GM18870 (cell line): ENCODE results near the gene SERPINA1.
"Not testable (repeated sequence)": the region's sequence is repeated elsewhere in the genome, so short reads cannot be mapped to it uniquely, and the experiment has no call there.

Source experiments
- ATAC-seq: cut with Tn5 transposase; IDR thresholded peaks from one replicate; pipeline ENCODE4 v1.9.1; 2021; ENCODE audit warnings: moderate library complexity; ENCODE audit not compliant: unreplicated experiment

The SERPINA1 gene

DNA sequence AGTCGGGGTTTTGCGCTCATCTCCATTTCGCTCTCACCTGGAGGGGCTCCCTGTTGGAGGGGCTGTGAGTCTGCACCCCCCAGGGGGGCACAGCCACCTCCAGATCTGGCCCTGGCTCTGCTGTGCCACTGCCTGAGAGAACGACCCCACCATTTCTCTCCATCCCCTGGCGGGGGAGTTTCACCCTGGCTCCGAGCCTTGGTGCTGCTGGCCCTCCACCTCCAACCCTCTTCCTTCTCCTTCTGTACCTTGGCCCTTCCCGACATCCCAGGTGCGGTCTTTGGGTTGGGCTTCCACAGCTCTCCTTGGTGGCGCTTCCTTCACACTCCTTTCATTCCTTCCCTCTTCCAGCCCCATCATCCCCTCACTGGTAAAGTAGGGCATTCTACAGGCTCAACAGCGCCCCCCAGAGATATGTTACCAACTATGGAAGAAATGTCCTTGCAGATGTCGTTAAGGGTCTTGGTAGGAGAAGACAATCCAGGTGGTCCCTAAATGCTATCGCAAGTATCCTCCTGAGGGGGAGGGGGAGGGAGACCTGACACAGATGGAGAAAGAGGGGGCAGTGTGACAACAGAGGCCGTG lies 16.3 kb downstream of the SERPINA1 start:
- no peak for ATAC-seq

DNA sequence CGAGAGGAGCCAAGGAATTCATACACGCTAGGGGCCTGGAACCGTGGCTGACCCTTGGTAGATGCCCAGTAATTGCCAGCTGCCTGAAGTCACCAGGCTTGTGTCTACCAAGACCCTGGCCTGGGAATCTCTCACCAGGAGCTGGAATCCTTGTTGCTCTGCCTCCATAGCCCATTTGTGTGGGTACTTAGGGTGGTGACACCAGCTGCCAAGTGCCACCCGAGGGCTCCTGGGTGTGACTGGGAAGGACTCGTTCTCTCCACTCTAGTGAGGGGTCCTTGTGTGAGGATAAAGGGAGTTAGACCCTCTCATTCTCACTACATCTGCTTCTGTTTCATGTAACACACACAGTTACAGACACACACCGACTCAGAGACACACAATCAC lies 17.9 kb downstream of the SERPINA1 start:
- ATAC-seq: no peak

DNA sequence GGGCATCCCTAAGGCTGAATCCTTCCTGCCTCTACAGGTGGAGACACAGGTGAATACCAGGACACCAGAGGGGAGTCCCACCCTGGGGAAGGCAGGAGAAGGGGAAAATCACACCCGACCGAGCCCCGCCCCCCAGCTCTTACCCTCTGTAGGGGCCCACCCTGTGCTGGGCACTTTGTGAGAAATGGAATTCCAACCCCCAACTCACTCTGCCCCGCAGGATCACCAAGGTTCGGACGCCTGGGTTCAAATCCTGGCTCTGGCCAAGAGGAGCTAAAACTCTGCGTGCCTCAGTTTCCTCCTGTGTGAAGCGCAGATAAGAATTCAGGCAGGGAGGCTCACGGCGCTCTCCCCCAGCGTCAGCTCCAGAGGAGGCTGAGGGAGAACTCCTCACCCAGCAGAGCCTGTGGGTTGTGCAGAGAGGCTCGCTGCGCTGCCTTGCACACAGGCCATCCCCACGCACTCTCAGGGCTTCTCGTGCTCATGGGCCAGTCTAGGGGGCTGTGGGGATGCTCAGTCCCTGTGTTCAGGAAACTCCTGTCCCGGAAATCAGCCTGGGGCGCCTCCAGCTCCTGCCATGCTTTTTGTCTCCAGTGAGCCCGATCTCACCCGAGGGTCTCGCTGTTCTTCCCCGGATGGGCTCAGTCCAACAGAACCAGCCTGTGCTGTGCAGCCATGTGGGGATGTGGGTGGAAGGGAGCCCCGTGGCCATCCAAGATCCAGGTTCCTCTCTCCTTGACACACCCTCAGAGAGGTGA lies 18.5 kb downstream of the SERPINA1 start:
- not testable (repeated sequence) for ATAC-seq

DNA sequence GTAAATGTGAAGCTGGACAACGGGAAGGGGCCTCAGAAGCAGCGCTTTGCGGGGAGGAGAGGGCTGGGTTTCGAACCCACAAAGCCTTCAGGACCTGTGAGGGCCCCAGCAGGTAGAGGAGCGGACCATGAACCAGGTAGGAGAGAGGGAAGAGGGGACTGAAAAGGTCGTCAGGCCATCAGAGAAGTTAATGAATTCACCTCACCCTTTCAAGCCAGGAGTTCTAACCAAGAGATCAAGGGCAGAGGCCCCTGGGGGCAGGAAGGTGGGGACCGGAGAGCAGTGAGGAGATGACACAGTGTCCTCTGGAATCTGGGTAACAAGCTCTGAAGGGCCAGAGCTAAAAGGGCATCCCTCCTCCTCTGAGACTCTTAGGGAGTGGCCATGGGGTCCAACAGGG lies 19.4 kb downstream of the SERPINA1 start:
- no peak for ATAC-seq

DNA sequence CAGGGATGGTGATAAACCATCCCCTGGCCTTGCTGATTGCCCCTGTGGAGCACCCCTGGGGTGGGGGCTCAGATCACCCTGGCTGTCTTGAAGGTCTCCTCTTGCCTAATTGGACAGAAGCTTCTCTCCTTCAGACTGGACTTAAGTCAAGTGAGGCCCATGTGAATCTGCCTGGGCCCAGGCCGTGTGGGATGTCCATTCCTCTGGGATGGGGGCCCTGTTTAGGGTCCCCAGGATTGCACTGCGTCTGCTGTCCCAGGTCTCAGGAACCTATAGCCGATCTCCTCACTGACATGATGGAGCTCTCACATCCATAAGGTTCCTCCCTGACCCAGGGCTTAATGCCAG lies 20.2 kb downstream of the SERPINA1 start:
- ATAC-seq: no peak

DNA sequence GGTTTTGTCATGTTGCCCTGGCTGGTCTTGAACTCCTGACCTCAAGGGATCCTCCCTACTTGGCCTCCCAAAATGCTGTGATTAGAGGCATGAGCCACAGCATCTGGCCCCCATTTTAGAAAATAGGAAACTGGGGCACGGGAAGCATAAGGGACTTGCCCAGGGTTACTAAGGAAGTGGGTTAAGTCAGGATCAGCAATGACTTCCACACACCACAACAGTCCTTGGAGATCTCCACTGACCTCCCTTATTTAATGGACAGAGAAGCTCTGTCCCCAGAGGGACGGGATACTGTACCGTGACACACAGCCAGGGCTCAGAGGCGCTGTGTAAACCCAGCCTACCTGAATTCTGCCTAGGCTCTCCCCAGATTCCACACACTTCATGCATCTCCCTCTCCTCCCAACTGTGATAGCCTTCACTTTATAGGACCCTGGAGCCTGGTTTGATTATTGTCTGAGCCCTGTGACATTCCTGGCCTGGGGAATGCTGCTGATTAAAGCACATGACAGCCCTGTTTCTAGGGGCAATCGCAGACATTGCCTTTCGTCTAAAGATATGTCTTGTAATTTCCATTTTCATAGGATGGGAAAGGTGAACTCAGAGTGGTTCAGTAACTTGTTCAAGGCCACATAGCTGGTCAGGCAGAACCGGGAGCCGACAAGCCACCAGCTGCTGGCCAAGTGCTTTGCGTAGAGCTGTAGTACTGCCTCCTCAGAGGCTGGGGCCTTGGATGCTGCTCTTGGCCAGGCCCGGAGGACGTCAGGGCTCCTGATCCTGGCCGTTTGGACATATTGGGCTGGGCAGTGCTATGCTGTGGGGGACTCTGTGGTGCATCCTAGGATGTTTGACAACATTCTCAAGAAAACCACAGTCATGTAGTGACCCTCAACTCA lies 20.8 kb downstream of the SERPINA1 start:
- no peak for ATAC-seq

DNA sequence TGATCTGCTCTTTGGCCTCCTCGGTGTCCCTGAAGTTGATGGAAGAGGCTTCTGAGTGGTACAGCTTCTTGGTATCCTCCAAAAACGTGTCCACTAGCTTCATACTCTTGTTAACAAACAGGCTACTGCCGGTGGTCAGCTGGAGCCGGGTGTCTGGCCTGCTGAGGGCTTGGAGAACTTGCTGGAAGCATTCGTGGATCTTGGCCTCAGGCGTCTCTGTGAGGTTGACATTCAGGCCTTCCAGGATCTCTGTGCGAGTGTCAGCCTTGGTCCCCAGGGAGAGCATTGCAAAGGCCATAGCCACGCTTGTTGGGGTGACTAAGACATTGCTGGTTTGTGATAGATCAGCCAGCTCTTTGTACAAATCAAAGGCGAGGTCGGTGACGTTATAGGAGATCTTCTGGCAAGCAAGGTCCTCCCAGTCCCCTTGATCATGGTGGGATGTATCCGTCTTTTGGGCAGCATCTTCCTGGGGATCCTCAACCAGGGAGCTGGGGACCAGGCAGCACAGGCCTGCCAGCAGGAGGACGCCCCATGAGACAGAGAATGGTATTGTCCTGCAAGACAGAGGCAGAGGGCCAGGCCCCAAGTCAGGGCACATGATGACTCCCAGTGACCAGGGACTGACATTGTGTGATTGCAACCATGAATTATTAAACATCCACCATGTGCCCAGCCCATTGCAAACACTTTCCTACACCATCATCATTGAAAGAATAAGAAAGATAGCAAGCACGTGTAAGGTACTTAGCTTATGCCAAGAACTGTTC lies 22.1 kb downstream of the SERPINA1 start, which contains the start of gene SERPINA2:
Gene SERPINA2, minus strand, starts transcription at position 553 of the 770 bp plus-strand sequence.
- ATAC-seq: no peak

DNA sequence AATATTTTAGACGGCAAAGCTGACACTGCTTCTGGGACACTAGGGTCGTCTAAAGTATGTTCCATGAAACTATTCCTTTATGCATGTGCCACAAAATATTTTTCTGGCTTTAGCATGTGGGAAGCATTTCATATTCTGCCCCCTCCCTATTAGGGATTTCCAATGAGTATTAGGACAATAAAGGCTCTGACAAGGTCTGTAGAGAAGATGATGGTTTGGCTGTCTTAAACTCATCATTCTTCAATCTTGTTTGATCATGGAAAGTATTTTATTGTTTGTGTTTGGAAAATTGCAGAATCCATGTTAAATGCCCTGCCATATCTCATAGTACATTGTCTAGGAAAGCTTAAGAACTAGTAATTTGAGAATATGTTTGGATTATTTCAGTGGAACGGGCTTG lies 22.8 kb downstream of the SERPINA1 start:
- no peak for ATAC-seq

DNA sequence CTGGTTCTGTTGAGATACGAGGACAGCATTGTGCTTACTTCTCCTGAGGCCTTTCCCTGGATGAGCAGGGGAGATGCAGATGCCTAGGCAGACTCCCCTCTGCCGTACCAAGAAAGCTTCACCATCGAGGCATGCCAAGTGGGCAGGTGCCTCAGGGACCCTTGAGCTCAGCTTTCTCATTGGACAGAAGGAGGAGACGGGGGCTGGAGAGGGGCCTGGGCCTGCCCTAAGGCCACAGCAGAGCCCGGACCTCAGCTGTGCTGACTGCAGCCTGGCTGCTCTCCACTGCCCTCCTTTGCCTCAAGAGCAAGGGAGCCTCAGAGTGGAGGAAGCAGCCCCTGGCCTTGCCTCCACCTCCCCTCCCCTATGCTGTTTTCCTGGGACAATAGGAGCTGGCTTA lies 23.4 kb downstream of the SERPINA1 start:
- ATAC-seq: no peak

DNA sequence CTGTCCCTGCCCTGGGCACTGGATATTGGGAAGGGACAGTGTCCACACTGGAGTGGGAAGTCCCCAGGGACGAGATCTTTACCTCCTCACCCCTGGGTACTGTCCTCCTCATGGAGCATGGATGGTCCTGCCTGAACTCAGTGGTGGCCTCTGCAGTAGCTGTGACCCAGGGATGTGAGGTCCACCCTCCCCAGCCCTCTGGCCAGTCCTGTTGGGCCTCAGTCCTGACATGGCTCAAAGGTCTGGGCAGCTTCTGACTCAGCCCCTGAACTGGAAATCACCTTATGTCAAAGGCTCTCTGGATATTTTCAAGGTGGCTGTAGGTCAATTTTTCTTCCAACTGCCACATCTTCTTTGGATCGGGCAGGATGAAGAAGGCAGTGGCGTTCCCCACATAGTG lies 24.4 kb downstream of the SERPINA1 start:
- ATAC-seq: no peak

DNA sequence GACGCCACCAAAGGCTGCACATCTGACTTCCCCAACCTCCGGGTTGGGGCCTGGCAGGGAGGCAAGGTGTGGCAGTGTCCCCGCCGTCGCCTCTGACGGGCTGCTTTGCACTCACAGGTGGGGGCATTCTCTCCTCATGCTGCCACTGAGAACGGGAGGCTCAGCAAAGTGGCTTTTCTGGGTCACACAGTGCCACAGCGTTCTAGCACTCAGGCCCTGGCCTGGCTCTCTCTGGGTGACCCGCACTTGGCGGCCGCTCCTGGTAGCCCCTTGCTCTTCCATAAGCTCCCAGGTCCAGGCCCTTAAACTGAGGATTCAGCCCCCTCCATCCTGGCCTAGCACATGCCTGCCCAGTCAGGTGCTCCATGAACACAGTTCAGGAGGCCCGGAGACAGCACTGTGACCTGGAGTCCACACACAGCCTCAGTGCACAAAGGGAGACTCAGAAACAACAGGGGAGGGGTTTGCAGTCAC lies 25.2 kb downstream of the SERPINA1 start:
- no peak for ATAC-seq

DNA sequence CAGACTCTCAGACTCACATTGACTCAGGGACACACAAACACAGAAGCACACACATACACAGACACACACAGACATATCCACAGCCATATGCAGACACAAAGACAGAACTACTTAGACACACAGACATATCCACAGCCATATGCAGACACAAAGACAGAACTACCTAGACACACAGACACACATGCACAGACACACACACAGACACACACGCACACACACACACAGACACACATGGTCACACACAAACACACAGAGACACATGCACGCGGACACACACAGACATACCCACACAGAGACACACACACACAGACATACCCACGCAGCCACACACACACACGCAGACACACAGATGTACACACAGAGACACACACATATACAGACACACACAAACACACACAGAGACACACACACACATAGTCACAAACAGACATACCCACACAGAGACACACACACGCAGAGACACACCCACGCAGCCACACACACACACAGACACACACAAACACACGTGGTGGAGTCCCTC lies 25.7 kb downstream of the SERPINA1 start:
- ATAC-seq: no peak

DNA sequence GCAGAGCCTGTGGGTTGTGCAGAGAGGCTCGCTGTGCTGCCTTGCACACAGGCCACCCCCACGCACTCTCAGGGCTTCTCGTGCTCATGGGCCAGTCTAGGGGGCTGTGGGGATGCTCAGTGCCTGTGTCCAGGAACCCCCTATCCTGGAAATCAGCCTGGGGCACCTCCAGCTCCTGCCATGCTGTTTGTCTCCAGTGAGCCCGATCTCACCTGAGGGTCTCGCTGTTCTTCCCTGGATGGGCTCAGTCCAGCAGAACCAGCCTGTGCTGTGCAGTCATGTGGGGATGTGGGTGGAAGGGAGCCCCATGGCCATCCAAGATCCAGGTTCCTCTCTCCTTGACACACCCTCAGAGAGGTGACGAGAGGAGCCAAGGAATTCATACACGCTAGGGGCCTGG lies 26.7 kb downstream of the SERPINA1 start:
- no peak for ATAC-seq

DNA sequence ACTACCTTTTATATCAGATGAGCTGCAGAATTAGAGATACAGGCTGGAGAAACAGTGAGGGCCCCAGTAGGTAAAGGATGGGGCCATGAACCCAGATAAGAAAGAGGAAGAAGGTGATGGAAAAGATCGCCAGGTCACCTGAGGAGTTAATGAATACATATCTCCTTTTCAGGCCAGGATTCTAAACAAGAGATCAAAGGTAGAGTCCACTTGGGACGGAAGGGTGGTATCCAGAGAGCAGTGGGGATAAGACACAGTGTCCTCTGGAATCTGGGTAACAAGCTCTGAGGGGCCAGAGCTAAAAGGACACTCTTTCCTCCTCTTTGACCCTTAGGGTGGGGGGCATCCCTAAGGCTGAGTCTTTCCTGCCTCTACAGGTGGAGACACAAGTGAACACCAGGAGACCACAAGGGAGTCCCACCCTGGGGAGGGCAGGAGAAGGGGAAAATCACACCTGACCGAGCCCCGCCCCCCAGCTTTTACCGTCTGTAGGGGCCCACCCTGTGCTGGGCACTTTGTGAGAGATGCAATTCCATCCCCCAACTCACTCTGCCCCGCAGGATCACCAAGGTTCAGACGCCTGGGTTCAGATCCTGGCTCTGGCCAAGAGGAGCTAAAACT lies 27.3 kb downstream of the SERPINA1 start:
- no peak for ATAC-seq

DNA sequence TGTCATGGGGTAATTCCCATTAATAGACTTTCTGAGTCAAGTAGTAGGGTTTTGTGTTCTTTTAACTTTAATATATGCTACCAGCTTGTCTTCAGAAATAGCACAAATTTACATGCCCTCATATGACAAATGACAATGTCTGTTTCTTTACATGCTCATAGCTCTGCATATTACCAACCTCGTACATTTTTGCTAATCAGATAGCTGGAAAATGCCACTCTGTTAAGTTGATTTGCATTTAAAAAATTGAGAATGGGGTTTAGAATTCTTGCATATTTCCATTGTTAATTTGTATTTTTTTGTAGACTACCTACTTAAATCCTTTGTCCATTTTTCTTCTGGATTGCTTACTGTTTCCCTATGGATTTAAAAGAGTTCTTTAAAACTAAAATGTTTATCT lies 31.2 kb downstream of the SERPINA1 start:
- no peak for ATAC-seq

DNA sequence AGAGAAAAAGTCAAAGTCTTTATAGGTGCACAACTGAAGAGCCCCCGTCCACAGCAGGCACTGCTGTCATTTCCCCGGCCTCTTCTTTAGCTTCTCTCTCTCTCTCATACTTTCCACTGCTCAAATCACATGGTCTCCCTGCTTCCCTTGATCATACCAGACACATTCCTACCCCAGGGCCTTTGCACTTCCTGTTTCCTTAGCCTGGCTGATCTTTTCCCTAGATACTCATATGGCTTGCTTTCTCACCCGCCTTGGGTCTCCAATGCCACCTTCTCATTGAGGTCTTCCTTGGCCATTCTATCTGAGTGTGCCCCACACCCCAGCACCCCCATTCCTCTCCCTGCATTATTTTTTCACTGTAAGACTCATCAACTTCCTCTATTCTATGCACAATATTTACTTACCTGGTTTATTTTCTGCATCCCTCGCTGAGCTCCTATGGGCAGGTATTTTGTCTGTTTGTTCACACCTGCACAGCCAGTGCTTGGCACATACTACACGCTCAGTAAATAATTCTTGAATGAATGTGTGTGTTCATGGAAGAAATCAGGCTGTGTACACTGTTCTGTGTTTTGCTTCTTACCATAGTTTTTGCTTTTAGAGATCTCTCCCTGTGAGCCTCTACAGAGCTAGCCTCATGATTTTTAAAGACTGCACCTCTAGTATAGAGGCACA lies 31.9 kb downstream of the SERPINA1 start:
- no peak for ATAC-seq

DNA sequence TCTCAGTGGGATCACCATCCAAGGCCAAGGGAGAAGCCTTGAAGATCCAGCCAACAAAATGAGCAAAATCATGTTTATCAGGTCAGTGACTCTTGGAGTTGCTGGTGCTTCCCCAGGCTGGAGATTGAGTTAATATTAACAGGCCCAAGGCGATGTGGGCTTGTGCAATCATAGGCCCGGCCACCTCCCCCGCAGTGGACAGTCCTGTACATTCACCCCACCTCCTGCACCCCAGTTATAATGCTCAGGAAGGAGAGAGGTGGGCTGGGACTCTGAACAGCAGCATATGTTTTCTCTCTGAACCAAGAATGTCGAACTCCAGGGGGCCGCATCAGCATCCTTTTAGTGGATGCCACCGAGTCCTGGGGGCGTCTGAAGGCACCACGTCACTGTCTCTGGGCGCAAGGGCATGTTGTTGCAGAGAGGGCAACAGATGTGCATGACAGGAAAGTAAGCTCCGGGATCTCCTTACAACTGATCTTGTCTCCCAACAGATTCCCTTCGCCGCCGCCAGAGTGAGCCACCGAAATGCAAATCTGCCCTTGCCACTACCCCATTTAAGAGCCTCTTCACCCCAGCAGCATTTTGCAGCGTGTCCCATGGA lies 33.1 kb downstream of the SERPINA1 start:
- no peak for ATAC-seq

DNA sequence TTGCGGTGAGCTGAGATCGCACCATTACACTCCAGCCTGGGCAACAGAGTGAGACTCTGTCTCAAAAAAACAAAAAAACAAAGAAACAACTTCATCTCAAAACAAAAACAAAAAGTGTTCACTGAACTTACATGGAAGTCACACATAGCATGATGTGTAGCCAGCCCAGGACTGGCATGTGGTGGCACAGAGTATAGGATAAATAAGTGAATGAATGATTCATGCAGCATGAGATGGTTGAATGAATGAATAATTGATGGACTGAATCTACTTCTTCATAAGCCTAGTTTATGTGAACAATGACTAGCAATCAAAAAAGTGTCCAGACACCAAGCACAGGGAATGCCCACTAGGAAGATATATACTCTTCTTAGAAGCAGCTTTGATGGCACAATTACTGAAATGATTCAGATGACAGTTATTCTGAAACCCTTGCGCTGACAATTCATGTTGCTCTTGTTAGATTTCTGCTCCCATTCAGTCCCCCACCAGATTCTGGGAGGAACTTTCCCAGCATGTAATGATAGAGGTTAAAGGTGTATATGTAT lies 33.7 kb downstream of the SERPINA1 start:
- no peak for ATAC-seq

DNA sequence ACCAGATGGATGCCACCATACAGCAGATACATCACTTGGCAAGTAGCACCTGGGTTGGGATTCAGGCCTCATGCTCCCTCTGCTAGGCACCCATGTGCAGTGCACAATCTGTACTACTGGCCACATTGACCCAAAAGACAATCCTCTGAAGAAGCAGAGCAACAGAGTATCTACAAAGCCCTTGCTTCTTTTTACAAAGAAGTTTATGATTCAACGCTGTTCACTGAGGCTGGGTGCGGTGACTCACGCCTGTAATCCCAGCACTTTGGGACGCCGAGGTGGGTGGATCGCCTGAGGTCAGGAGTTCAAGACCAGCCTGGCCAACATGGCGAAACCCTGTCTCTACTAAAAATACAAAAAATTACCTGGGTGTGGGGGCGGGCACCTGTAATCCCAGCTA lies 34.2 kb downstream of the SERPINA1 start:
- not testable (repeated sequence) for ATAC-seq
